Stimulated activated CD8-positive, alpha-beta memory T cell treated with anti-CD3 and anti-CD28 coated beads, Interleukin-4, amount 100 ng/mL, for 1 hour (primary cell): ENCODE results near the gene PERCC1.
"Not testable (repeated sequence)": the region's sequence is repeated elsewhere in the genome, so short reads cannot be mapped to it uniquely, and the experiment has no call there.

Source experiments
- DNase-seq, 2 donors: peaks; one replicate each; pipeline ENCODE4 v3.0.0-alpha.2; 2020; ENCODE audit warnings: low read depth in 2 of 2, low spot score in 1 of 2

Gene PERCC1

GRCh38 chr16:1433263-1433560 lies 2.3 kb downstream of the PERCC1 start:
- no peak for DNase-seq

GRCh38 chr16:1433756-1434155 lies 2.9 kb downstream of the PERCC1 start:
- DNase-seq: no peak

GRCh38 chr16:1434644-1435592 lies 4.0 kb downstream of the PERCC1 start:
- no peak for DNase-seq

- DNase-seq: no peak
These were observed 5.2 kb downstream of the PERCC1 start for GRCh38 chr16:1435921-1436697.

GRCh38 chr16:1436731-1437355 lies 6.0 kb downstream of the PERCC1 start:
- no peak for DNase-seq

GRCh38 chr16:1437606-1438005 lies 6.7 kb downstream of the PERCC1 start:
- DNase-seq: no peak

GRCh38 chr16:1438229-1439057 lies 7.6 kb downstream of the PERCC1 start:
- DNase-seq: no peak

- no peak for DNase-seq
These were observed 8.3 kb downstream of the PERCC1 start for GRCh38 chr16:1439058-1439698.

GRCh38 chr16:1439699-1440074 lies 8.8 kb downstream of the PERCC1 start:
- DNase-seq: not testable (repeated sequence)

- DNase-seq: no peak
These were observed 10.5 kb downstream of the PERCC1 start for GRCh38 chr16:1441391-1441829.

- DNase-seq: no peak
These were observed 11.8 kb downstream of the PERCC1 start for GRCh38 chr16:1442697-1443096.

GRCh38 chr16:1443403-1443973 lies 12.6 kb downstream of the PERCC1 start:
- no peak for DNase-seq

- no peak for DNase-seq
These were observed 13.3 kb downstream of the PERCC1 start, which contains the start of gene CCDC154 for GRCh38 chr16:1443980-1444729. Gene CCDC154, minus strand, starts transcription at chr16:1444556. Its CDS starts 234 bp downstream, at chr16:1444322.

- DNase-seq: no peak
These were observed 14.0 kb downstream of the PERCC1 start for GRCh38 chr16:1444730-1445517.

- no peak for DNase-seq
These were observed 14.8 kb downstream of the PERCC1 start for GRCh38 chr16:1445518-1446203.

GRCh38 chr16:1446296-1447080 lies 15.6 kb downstream of the PERCC1 start:
- DNase-seq: no peak

- DNase-seq: no peak
These were observed 17.1 kb downstream of the PERCC1 start for GRCh38 chr16:1447965-1448364.
